Renal pelvis (tissue), 3 donors: ENCODE data around the gene ZNF770. TPM values are rescaled to one million over a fixed set of nuclear protein-coding genes. Genes with fewer than 3 reads are reported as not detected.

Source experiments
- polyA plus RNA-seq, 3 donors: library from polyadenylated mRNA; unstranded; fragments of 120-200 nt; gene quantifications; one replicate each; pipeline ENCODE4 v1.2.1, GENCODE V29; 2013; ENCODE audit not compliant: insufficient read length in 3 of 3

ZNF770 gene
- polyA plus RNA-seq, 3 donors, result 54.0 to 68.5 (median 67.6) TPM

Other genes starting within 250 kb of the ZNF770 start
- not detected for gene GJD2, start 233.3 kb downstream of the ZNF770 start, polyA plus RNA-seq
- 10 to 100 TPM in 1 of 3 donors, 1 to 10 TPM in 1, under 1 TPM in 1; 0.87 to 28.7 (median 1.1) TPM for gene ACTC1, start 192.7 kb downstream of the ZNF770 start, polyA plus RNA-seq
- gene AQR, start 18.5 kb downstream of the ZNF770 start, polyA plus RNA-seq, result 10 to 100 TPM; 38.3 to 43.8 (median 39.3) TPM
- under 1 TPM in 2 of 3 donors, not detected in 1; 0.69 to 0.78 TPM for gene NANOGP8, start 97.0 kb upstream of the ZNF770 start, polyA plus RNA-seq